K562 (cell line): ENCODE results near the gene RSF1.

Source experiments
- CTCF ChIP-seq, 3 experiments: IDR thresholded peaks in 2 of 3; conservative IDR thresholded peaks in 1 of 3; 2 replicates each; pipeline ENCODE4 v1.5.1; 2011 to 2012; ENCODE audit warnings: low read length in 3 of 3, mild to moderate bottlenecking in 3 of 3, control low read depth in 2 of 3, improper control_type of control experiment in 1 of 3, inconsistent platforms in 1 of 3, low read depth in 1 of 3, mixed read lengths in 1 of 3, moderate library complexity in 1 of 3; ENCODE audit not compliant: insufficient read depth in 2 of 3
- E2F3 ChIP-seq: fragments of 250-450 bp; sonication (Bioruptor Pico); IDR thresholded peaks from 2 replicates; pipeline ENCODE4 v1.4.0; 2020; ENCODE audit warnings: mild to moderate bottlenecking
- EZH2 ChIP-seq: IDR thresholded peaks from 2 replicates; pipeline ENCODE4 v1.6.1; 2012; ENCODE audit warnings: low read depth, mild to moderate bottlenecking, inconsistent platforms, low read length, borderline replicate concordance
- MNT ChIP-seq, 2 experiments: fragments of 450-650 bp; conservative IDR thresholded peaks; 2 replicates each; pipeline ENCODE4 v1.6.1; 2017; ENCODE audit warnings: mild to moderate bottlenecking in 2 of 2, moderate library complexity in 2 of 2
- POLR2A ChIP-seq: fragments of 450-650 bp; conservative IDR thresholded peaks from 2 replicates; pipeline ENCODE4 v1.6.1; 2016
- RBBP5 ChIP-seq: fragments of 200-600 bp; sonication (generic); IDR thresholded peaks from 2 replicates; pipeline ENCODE4 v1.6.1; 2012; ENCODE audit warnings: borderline replicate concordance, mild to moderate bottlenecking, low read length, control low read depth, inconsistent platforms; ENCODE audit not compliant: insufficient read depth, poor library complexity, severe bottlenecking
- RFX1 ChIP-seq: fragments of 450-650 bp; IDR thresholded peaks from 2 replicates; pipeline ENCODE4 v1.6.1; 2016; ENCODE audit warnings: mild to moderate bottlenecking, moderate library complexity
- RFX5 ChIP-seq: IDR thresholded peaks from 2 replicates; pipeline ENCODE4 v1.6.1; 2011; ENCODE audit warnings: low read depth, mild to moderate bottlenecking, improper control_type of control experiment, low read length
- RFX7 ChIP-seq: fragments of 250-450 bp; sonication (Bioruptor Pico); IDR thresholded peaks from 2 replicates; pipeline ENCODE4 v1.5.1; 2021; ENCODE audit warnings: mild to moderate bottlenecking
- RUNX1 ChIP-seq: sonication (generic); IDR thresholded peaks from 2 replicates; pipeline ENCODE4 v1.6.1; 2016; ENCODE audit warnings: antibody characterized with exemption, low read depth
- ZNF239 ChIP-seq: fragments of 250-450 bp; sonication (Bioruptor Pico); IDR thresholded peaks from 2 replicates; pipeline ENCODE4 v1.4.0; 2020; ENCODE audit warnings: mild to moderate bottlenecking
- ZNF274 ChIP-seq: IDR thresholded peaks from 2 replicates; pipeline ENCODE4 v1.6.1; 2011; ENCODE audit warnings: low read depth, mild to moderate bottlenecking, low read length, moderate library complexity, borderline replicate concordance
- ZNF561 ChIP-seq: fragments of 450-650 bp; formaldehyde crosslinking; conservative IDR thresholded peaks from 2 replicates; pipeline ENCODE4 v1.4.0; 2020; ENCODE audit warnings: mild to moderate bottlenecking, moderate library complexity

- TF ChIP-seq RUNX1 (no peak), ZNF239 (no peak), RBBP5 (no peak), POLR2A (no peak), EZH2 (no peak), RFX7 (CRISPR knock-in tag) (no peak), ZNF561 (CRISPR knock-in tag) (no peak), ZNF274 (no peak), E2F3 (no peak), MNT (conservative IDR thresholded peaks at IDR 0.05) (no peak), CTCF (IDR thresholded peaks at IDR 0.05 in 2 of 3, conservative IDR thresholded peaks at IDR 0.05 in 1 of 3; ENCODE audit: insufficient read depth in 2 of 3, low read depth in 1 of 3, low read length in 3 of 3) (no peak), RFX1 (no peak), RFX5 (no peak)
These were observed 151.8 kb downstream of the RSF1 start for GRCh38 chr11:77668760-77669159.
